ENCODE results near the gene TRDN. TPM values are rescaled to one million over a fixed set of nuclear protein-coding genes. Genes with fewer than 3 reads are reported as not detected.

The TRDN gene
- total and polyA plus RNA-seq, 4 donors, result 0.04 to 0.11 (median 0.05) TPM; not detected in 1

- Histone ChIP-seq H3K27me3 (ENCODE audit: control insufficient read depth in 3 of 3, insufficient read depth in 3 of 3, low read length in 2 of 3) (no peaks in the 10 kb centered on the region), H3K9me3 (ENCODE audit: control insufficient read depth in 4 of 4, insufficient read depth in 3 of 4, low read length in 3 of 4) (no peaks in the 10 kb centered on the region), H3K27ac (ENCODE audit: low read depth in 1 of 2, low read length in 1 of 2) (no peak overlapping the region), H3K4me1 (ENCODE audit: control insufficient read depth in 5 of 5, insufficient read depth in 5 of 5, low read length in 5 of 5) (peaks cover 0 to 2% (median 0%) of the 10 kb centered on the region in 5 donors), H3K9ac (ENCODE audit: insufficient read depth in 1 of 2, low read length in 2 of 2) (no peak overlapping the region), H3K4me3 (no peak overlapping the region), H3K36me3 (ENCODE audit: control insufficient read depth in 4 of 4, insufficient read depth in 4 of 4, low read length in 4 of 4) (no peaks in the 10 kb centered on the region)
- TF ChIP-seq CTCF (IDR thresholded peaks at IDR 0.05; ENCODE audit: control extremely low read depth, extremely low read depth), result no peak
- DNase-seq (no peak), ATAC-seq (ENCODE audit: insufficient read depth, low FRiP score) (no peak)
- 76 to 89% methylated on average over 1 of the region's 1 CpG for WGBS, 2 donors
Observed at GRCh38 chr6:123420512-123420911, 216.2 kb downstream of the TRDN start.

DNA sequence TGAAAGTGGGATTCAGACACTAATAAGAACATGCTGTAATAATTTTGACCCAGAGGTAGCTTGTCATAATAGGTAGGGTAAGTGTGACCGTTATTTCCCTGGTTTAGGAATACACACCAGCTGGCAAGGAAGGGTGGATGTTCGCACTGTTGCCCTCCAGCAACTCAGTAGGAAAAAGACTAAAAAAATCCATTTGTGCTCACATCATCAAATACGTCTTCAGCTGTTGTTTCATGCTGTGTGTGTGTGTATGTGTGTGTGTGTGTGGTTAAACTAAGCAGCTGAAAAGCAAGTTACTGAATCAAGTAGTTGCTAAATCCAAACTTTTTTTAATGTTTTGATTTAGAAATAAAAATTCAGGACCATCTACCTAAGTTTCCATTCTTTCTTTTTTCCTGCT, 218.7 kb downstream of the TRDN start:
- peak in 2 of 3 donors; percentile 18 to 76 for DNase-seq
- no peaks in the 10 kb centered on the region for H3K27me3 ChIP-seq (ENCODE audit: control insufficient read depth in 3 of 3, insufficient read depth in 3 of 3, low read length in 2 of 3)
- no peak overlapping the region for H3K4me3 ChIP-seq
- no peak for TF ChIP-seq CTCF (IDR thresholded peaks at IDR 0.05; ENCODE audit: control extremely low read depth, extremely low read depth)
- WGBS, 2 donors, result 68 to 86% methylated on average over 3 of the region's 3 CpGs
- no peak overlapping the region for H3K9ac ChIP-seq (ENCODE audit: insufficient read depth in 1 of 2, low read length in 2 of 2)
- no peaks in the 10 kb centered on the region for H3K9me3 ChIP-seq (ENCODE audit: control insufficient read depth in 4 of 4, insufficient read depth in 3 of 4, low read length in 3 of 4)
- no peak for ATAC-seq (ENCODE audit: insufficient read depth, low FRiP score)
- H3K27ac ChIP-seq (ENCODE audit: low read depth in 1 of 2, low read length in 1 of 2), result no peak overlapping the region
- H3K36me3 ChIP-seq (ENCODE audit: control insufficient read depth in 4 of 4, insufficient read depth in 4 of 4, low read length in 4 of 4), result no peaks in the 10 kb centered on the region
- H3K4me1 ChIP-seq (ENCODE audit: control insufficient read depth in 5 of 5, insufficient read depth in 5 of 5, low read length in 5 of 5), result peaks cover 0 to 2% (median 0%) of the 10 kb centered on the region in 5 donors

- no peaks in the 10 kb centered on the region for H3K36me3 ChIP-seq (ENCODE audit: control insufficient read depth in 4 of 4, insufficient read depth in 4 of 4, low read length in 4 of 4)
- no peak overlapping the region for H3K9ac ChIP-seq (ENCODE audit: insufficient read depth in 1 of 2, low read length in 2 of 2)
- H3K27me3 ChIP-seq (ENCODE audit: control insufficient read depth in 3 of 3, insufficient read depth in 3 of 3, low read length in 2 of 3), result no peaks in the 10 kb centered on the region
- no peak overlapping the region for H3K4me3 ChIP-seq
- ATAC-seq (ENCODE audit: insufficient read depth, low FRiP score) (no peak), DNase-seq (no peak)
- H3K9me3 ChIP-seq (ENCODE audit: control insufficient read depth in 4 of 4, insufficient read depth in 3 of 4, low read length in 3 of 4), result no peaks in the 10 kb centered on the region
- no peak for TF ChIP-seq CTCF (IDR thresholded peaks at IDR 0.05; ENCODE audit: control extremely low read depth, extremely low read depth)
- peak overlapping the region in 1 of 2 donors; percentile 7 for H3K27ac ChIP-seq (ENCODE audit: low read depth in 1 of 2, low read length in 1 of 2)
- H3K4me1 ChIP-seq (ENCODE audit: control insufficient read depth in 5 of 5, insufficient read depth in 5 of 5, low read length in 5 of 5), result peaks cover 0 to 2% (median 0%) of the 10 kb centered on the region in 5 donors
- 79 to 87% methylated on average over 3 of the region's 3 CpGs for WGBS, 2 donors
Observed at GRCh38 chr6:123417535-123417934, 219.2 kb downstream of the TRDN start.

DNA sequence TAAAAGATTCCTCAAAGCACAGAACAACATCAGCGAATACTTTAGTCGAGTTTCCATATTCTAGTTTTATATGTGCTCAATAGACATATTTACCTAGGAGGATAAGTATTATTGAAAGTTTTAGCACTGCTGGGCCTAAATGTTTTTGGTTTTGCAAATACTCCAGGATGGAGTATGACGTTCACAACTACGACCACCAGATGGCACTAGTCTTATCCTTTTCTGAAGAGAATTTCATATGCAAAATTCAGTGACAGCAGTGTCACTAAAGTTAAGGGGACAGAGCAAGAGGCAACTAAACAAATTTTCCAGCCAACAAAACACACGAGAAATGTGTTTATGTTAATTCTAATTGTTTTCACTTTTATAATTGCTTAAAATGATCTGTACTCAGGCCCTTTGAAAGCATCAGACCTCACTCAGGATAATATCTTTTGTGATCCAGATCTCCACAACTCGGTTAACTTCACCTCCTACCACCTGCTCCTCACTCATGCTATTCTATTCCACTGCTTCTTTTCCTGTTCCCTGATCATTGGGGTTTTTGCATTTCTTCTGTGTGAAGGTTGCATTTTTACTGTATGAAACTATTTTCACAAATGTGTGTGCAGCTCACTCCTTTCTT, 220.8 kb downstream of the TRDN start:
- no peak for TF ChIP-seq CTCF (IDR thresholded peaks at IDR 0.05; ENCODE audit: control extremely low read depth, extremely low read depth)
- Histone ChIP-seq H3K27ac (ENCODE audit: low read depth in 1 of 2, low read length in 1 of 2) (no peak overlapping the region), H3K9ac (ENCODE audit: insufficient read depth in 1 of 2, low read length in 2 of 2) (no peak overlapping the region), H3K4me1 (ENCODE audit: control insufficient read depth in 5 of 5, insufficient read depth in 5 of 5, low read length in 5 of 5) (peaks cover 0 to 2% (median 0%) of the 10 kb centered on the region in 5 donors), H3K4me3 (no peak overlapping the region), H3K9me3 (ENCODE audit: control insufficient read depth in 4 of 4, insufficient read depth in 3 of 4, low read length in 3 of 4) (no peaks in the 10 kb centered on the region), H3K36me3 (ENCODE audit: control insufficient read depth in 4 of 4, insufficient read depth in 4 of 4, low read length in 4 of 4) (no peaks in the 10 kb centered on the region), H3K27me3 (ENCODE audit: control insufficient read depth in 3 of 3, insufficient read depth in 3 of 3, low read length in 2 of 3) (no peaks in the 10 kb centered on the region)
- ATAC-seq (ENCODE audit: insufficient read depth, low FRiP score), result no peak
- WGBS, 2 donors, result 14 to 15% methylated on average over 6 of the region's 6 CpGs
- DNase-seq, result peak; percentile 64 to 85 (median 74)

Data from lung (tissue), 12 donors.